Stimulated activated CD4-positive, alpha-beta T cell treated with anti-CD3 and anti-CD28 coated beads, Interleukin-12 subunit alpha, Interleukin-12 subunit beta, amount 100 ng/mL, for 4 hours (primary cell): ENCODE results near the gene TRAPPC2.
"Not testable (repeated sequence)": the region's sequence is repeated elsewhere in the genome, so short reads cannot be mapped to it uniquely, and the experiment has no call there.

ENCODE experiments used
- DNase-seq: peaks from one replicate; pipeline ENCODE4 v3.0.0-alpha.2; 2020

TRAPPC2 gene

GRCh38 chrX:13697455-13697854 is 37.0 kb downstream of the TRAPPC2 start:
- DNase-seq: no peak

DNA sequence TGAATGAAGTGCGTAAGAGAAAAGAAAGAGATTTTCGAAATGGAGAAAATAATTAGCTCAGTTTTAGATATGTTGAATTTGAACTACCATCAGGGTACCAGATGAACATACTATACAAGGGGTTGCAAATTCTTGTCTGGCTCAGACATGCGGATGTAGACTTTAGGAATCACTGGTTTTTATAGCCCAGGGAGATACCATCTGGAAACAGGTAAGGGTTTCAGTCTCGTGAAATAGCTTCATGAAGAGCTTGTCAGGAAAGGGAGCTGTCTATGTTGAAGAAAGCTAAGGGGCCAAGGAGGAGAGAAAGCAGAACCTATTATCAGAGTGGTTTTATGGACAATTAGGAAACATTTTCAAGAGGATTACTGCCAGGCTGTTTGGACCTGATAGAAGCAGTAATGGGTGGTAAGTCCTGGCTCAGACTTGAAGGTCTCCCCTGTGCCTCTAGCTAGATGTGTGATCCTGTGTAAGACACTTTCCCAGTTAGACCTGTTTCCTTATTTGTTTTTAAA is 38.8 kb downstream of the TRAPPC2 start:
- DNase-seq: no peak

- DNase-seq: no peak
Measured at GRCh38 chrX:13694983-13695382, 39.4 kb downstream of the TRAPPC2 start.

DNA sequence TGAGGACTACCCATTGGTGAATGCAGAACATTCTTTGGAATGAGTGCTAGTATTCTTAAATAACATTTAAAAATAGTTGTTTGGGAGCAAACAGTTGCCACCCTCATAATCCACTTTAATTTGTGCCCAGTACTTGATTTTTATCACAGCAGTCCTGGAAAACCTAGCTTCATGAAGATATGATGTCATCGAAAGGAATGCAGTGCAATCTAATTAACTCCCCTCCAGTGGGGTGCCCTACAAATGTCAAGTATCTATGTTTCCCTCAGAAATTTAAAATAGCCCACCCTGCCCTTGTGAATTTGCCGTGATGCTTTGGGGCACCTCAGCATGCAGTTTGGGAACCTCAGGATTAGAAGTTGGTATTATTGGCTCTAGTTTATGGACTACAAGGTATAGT is 40.1 kb downstream of the TRAPPC2 start:
- DNase-seq: no peak

GRCh38 chrX:13693341-13693961 is 41.0 kb downstream of the TRAPPC2 start:
- DNase-seq: no peak

DNA sequence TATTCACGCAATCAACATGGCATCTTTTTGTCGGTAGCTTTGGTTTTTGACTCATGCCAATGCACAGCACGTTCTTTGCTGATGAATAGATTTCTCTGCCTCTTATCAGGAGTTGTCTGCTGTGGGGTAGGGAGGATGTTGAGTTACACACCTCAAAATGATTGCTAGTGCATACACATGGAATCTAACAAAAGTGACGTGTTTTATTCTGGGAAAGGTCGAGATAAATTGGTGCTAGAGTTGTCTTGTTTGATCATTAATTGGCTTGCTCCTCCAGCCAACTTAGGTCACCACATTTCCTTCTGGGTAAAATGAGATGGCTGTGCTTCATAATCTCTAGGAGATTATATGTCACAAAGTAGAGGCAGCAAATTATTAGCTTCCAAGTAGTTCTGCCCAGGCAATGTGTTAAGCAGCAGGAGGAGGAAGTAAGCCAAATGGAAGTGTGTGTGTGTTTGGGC is 41.6 kb downstream of the TRAPPC2 start:
- DNase-seq: no peak

- no peak for DNase-seq
Measured at GRCh38 chrX:13691841-13692371, 42.5 kb downstream of the TRAPPC2 start.

DNA sequence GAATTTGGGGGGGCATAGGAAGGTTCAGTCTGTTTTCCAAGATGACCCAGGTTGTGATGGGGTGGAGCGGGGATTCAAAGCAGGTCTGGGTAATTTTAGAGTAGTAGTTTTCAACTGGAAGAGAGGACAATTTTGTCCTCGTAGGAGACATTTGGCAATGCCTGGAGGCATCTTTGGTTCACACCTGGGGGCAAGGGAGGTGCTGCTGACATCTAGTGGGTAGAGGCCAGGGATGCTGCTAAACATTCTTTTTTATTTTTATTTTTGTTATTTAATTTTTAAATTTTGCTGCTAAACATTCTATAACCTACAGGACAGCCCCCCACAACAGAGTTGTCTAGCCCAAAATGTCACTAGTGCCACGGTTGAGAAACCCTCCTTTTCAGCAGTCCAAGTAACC is 43.6 kb downstream of the TRAPPC2 start:
- DNase-seq: no peak

DNA sequence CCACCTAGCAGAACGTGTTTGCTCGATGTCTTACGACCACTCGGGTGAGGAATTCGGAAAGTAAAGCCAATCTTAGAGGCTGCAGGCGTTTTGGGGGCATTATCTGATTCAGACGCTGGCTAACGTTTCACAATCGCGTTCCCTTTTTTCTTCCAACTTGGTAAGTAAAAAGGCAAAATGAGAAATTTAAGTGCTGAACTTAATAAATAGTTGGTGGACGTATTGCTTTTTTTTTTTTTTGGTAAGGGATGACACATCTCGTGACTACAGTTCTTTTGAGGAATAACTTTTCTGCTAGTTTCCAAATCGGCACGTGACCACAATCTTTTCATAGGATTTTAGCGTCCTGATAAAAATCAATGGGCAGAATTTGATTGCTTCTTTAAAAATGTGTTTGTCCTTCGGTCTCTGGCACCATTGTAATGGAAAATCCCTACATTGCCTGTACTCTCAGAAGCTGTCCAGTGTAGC is 44.6 kb downstream of the TRAPPC2 start:
- no peak for DNase-seq

GRCh38 chrX:13688958-13689740 is 45.3 kb downstream of the TRAPPC2 start, which contains the start of gene RAB9A:
Gene RAB9A (plus strand): TSS chrX:13689128. CDS start chrX:13708747, 19,619 bp downstream.
- peak; percentile 80 for DNase-seq

GRCh38 chrX:13688384-13688957 is 45.9 kb downstream of the TRAPPC2 start:
- DNase-seq: no peak

- DNase-seq: no peak
Measured at GRCh38 chrX:13687203-13687602, 47.2 kb downstream of the TRAPPC2 start.

- DNase-seq: no peak
Measured at GRCh38 chrX:13685126-13685763, 49.2 kb downstream of the TRAPPC2 start.

DNA sequence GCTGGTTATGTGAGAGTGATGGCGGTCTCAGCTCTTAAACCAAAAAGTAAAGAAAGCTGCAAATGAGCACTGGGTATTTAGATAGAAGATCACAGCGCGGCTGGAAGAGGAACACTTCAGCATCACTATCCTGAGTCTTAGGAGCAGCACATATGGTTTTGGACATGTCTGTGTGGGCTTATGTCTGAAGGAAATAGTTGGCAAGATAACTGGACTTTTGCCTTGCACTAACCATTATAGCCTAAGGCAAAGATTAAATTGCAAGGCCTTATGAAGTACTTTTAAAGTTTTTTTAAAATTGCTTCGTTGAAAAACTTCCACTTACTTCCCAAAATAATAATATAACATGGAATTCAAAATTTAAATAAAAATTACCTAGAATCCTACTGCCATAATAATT is 50.1 kb downstream of the TRAPPC2 start:
- DNase-seq: no peak

DNA sequence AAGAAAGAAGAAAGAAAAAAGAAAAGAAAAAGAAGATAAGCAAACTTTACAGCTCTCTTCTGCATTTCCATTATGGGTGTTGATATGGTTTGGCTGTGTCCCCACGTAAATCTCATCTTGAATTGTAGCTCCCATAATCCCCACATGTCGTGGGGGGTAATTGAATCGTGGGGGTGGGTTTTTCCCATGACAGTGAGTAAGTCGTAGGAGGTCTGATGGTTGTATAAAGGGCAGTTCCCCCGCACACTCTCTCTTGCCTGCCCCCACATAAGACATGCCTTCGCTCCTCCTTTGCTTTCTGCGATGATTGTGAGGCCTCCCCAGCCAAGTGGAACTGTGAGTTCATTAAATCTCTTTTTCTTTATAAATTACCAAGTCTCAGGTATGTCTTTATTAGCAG is 52.8 kb downstream of the TRAPPC2 start:
- DNase-seq: no peak

DNA sequence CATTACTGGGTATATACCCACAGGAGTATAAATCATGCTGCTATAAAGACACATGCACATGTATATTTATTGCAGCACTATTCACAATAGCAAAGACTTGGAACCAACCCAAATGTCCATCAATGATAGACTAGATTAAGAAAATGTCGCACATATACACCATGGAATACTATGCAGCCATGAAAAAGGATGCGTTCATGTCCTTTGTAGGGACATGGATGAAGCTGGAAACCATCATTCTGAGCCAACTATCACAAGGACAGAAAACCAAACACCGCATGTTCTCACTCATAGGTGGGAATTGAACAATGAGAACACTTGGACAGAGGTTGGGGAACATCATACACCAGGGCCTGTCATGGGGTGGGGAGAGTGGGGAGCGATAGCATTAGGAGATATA is 54.7 kb downstream of the TRAPPC2 start:
- not testable (repeated sequence) for DNase-seq

DNA sequence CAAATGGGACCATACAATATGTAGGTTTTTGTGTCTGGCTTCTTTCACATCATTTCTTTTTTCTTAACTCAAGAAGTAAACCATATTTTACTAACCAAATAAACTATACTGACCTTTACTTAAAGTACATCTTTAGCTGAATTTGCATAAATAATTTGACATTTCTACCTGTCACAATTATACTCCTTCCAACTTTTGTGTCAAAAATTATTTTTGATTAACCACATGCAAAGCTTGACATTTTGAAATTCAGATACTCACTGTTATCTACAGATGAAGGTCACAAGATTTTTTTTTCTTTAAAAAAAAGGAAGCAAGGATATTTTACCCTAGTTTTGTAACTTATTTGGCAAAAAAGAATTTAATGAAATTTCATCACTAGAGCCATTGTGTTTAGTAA is 57.5 kb downstream of the TRAPPC2 start:
- no peak for DNase-seq

- DNase-seq: no peak
Measured at GRCh38 chrX:13673016-13673415, 61.4 kb downstream of the TRAPPC2 start.

DNA sequence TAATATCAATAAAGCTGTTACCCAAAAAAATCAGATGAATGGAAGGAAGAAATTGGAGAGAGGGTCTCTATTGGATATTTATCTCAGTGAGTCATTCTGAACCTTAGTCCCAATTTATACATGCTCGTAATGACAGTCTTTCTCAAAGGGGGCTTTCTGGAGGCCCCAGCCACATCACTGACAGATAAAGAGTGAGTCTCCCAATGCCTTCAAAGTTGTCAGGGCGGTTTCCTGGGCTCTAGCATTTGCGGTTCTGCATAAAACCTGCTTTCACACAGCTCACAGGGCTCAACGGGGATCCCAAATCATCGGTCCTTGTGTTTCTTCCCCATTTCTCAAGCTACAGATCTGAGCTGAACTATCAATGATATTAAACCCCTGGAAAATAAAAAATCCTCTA is 64.2 kb downstream of the TRAPPC2 start:
- DNase-seq: no peak

DNA sequence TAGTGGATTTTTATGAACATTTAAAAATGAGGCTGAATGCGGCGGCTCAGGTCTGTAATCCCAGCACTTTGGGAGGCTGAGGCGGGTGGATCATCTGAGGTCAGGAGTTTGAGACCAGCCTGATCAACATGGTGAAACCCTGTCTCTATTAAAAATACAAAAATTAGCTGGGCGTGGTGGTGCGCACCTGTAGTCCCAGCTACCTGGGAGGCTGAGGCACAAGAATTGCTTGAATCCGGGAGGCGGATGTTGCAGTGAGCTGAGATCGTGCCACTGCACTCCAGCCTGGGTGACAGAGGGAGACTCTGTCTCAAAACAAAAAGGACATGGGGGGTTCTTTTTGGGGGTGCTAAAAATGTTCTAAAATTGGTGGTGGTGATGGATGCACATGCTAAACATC is 64.7 kb downstream of the TRAPPC2 start:
- DNase-seq: not testable (repeated sequence)

DNA sequence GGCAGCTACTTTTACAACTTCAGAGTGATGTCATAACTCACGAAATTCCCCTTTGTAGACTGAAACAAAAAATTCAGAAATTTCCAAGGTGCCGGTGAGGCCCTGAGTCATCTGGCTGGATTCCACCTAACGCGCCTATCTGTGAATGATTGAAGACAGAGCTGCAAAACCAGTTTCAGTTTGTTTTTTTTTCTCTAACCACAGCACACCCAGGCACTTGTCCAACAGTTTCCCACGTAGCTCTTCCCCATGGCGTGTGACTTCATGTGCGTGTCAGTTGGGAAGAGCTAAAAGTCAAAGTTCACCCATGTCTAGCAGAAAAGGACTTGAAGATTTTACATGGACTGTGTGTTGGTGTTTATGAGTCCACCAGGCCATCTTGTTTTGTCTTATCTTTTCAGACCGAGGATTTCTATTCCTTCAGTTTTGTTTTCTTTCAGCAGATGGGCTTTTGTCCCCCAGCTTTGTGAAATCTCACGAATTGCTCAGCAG is 65.1 kb downstream of the TRAPPC2 start:
- peak; percentile 29 for DNase-seq

- no peak for DNase-seq
Measured at GRCh38 chrX:13667919-13668318, 66.5 kb downstream of the TRAPPC2 start.

DNA sequence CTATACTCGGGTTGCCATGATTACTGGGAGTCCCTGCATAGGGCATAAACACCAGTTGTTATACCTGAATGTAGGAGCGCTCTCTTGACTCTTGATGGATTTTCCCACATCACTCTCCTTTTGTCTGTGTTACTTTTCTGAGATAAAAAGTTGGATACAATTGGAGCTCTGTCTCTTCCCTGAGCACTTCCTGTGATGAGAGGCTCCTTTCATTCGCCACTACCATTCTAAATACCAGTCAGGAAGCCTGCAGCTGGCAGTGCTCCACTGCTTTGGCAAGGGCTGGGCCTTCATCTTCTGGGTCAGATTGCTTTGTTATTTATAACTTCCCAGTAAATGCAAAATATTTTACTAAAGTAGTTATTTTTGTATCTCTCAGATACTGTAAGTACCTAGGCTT is 67.6 kb downstream of the TRAPPC2 start:
- DNase-seq: no peak
